ENCODE results near the gene NLGN4Y.

DNA sequence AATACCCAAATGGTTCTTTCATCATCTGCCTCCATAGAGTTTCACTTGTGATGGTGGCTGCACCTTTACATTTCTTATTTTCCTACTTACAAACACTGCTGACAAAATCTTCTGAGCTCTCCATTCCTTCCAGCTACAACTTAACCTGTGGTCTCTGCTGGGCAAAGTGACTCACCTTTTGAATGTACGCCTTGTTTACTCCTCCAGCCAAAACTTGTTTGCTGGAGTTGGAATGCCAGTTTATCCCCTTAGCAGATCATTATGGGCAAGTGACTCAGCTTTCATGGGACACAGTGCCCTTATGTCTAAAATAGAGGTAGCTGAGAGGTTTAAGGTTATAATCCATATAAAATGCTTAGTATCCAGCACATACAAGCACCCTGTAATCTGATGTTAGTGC lies 107.3 kb downstream of the NLGN4Y start:
- TF ChIP-seq, protein P1, sequence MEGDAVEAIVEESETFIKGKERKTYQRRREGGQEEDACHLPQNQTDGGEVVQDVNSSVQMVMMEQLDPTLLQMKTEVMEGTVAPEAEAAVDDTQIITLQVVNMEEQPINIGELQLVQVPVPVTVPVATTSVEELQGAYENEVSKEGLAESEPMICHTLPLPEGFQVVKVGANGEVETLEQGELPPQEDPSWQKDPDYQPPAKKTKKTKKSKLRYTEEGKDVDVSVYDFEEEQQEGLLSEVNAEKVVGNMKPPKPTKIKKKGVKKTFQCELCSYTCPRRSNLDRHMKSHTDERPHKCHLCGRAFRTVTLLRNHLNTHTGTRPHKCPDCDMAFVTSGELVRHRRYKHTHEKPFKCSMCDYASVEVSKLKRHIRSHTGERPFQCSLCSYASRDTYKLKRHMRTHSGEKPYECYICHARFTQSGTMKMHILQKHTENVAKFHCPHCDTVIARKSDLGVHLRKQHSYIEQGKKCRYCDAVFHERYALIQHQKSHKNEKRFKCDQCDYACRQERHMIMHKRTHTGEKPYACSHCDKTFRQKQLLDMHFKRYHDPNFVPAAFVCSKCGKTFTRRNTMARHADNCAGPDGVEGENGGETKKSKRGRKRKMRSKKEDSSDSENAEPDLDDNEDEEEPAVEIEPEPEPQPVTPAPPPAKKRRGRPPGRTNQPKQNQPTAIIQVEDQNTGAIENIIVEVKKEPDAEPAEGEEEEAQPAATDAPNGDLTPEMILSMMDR (IDR thresholded peaks at IDR 0.05): no peak
- no peak for TF ChIP-seq POLR2AphosphoS5 (IDR thresholded peaks at IDR 0.05; ENCODE audit: low read depth, low read length)
- TF ChIP-seq, protein P2, sequence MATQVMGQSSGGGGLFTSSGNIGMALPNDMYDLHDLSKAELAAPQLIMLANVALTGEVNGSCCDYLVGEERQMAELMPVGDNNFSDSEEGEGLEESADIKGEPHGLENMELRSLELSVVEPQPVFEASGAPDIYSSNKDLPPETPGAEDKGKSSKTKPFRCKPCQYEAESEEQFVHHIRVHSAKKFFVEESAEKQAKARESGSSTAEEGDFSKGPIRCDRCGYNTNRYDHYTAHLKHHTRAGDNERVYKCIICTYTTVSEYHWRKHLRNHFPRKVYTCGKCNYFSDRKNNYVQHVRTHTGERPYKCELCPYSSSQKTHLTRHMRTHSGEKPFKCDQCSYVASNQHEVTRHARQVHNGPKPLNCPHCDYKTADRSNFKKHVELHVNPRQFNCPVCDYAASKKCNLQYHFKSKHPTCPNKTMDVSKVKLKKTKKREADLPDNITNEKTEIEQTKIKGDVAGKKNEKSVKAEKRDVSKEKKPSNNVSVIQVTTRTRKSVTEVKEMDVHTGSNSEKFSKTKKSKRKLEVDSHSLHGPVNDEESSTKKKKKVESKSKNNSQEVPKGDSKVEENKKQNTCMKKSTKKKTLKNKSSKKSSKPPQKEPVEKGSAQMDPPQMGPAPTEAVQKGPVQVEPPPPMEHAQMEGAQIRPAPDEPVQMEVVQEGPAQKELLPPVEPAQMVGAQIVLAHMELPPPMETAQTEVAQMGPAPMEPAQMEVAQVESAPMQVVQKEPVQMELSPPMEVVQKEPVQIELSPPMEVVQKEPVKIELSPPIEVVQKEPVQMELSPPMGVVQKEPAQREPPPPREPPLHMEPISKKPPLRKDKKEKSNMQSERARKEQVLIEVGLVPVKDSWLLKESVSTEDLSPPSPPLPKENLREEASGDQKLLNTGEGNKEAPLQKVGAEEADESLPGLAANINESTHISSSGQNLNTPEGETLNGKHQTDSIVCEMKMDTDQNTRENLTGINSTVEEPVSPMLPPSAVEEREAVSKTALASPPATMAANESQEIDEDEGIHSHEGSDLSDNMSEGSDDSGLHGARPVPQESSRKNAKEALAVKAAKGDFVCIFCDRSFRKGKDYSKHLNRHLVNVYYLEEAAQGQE (IDR thresholded peaks at IDR 0.05; ENCODE audit: insufficient read depth in 1 of 2, low read depth in 2 of 2, low read length in 1 of 2): no peak
- TF ChIP-seq SIN3A (IDR thresholded peaks at IDR 0.05; ENCODE audit: borderline replicate concordance, insufficient read depth, low read depth, low read length): no peak
- TF ChIP-seq TCF7L2 (IDR thresholded peaks at IDR 0.05; ENCODE audit: low read depth, low read length): no peak
